Type B pancreatic cell (in vitro differentiated cells): Measurements from ENCODE around the gene ABCG1. TPM values are rescaled to one million over a fixed set of nuclear protein-coding genes. Genes with fewer than 3 reads are reported as not detected.

Experiments
- DNase-seq: peaks from one replicate; pipeline ENCODE4 v3.0.0; 2021; ENCODE audit warnings: mixed read lengths; ENCODE audit not compliant: unreplicated experiment; ENCODE audit errors: extremely low spot score
- H3K27ac Mint-ChIP-seq: 2 replicates; pipeline ENCODE4 v1.8.0; 2021; ENCODE audit warnings: mild to moderate bottlenecking, mixed read lengths
- H3K27me3 Mint-ChIP-seq: 2 replicates; pipeline ENCODE4 v1.8.0; 2021; ENCODE audit warnings: mixed read lengths
- H3K36me3 Mint-ChIP-seq: 2 replicates; pipeline ENCODE4 v1.8.0; 2021; ENCODE audit warnings: mixed read lengths
- H3K4me1 Mint-ChIP-seq: one replicate; pipeline ENCODE4 v1.8.0; 2021; ENCODE audit warnings: mixed read lengths; ENCODE audit not compliant: unreplicated experiment
- H3K4me3 Mint-ChIP-seq: 2 replicates; pipeline ENCODE4 v1.8.0; 2021; ENCODE audit warnings: mild to moderate bottlenecking, mixed read lengths
- H3K9me3 Mint-ChIP-seq: 2 replicates; pipeline ENCODE4 v1.8.0; 2021; ENCODE audit warnings: mixed read lengths
- CTCF ChIP-seq: fragments of 200-600 bp; sonication (generic); conservative IDR thresholded peaks from 2 replicates; pipeline ENCODE4 v1.5.0; 2021; ENCODE audit warnings: antibody characterized with exemption, mild to moderate bottlenecking
- total RNA-seq: library from RNA; stranded (reverse); gene quantifications from 2 replicates; pipeline ENCODE4 v1.2.1, GENCODE V29; 2021; ENCODE audit warnings: low replicate concordance

Gene ABCG1
- total RNA-seq, 1 donor from 2014 or later: 6.2 TPM

- H3K27ac Mint-ChIP-seq: no peak overlapping the region
- no peak for DNase-seq
- H3K9me3 Mint-ChIP-seq: no peaks in the 10 kb centered on the region
- H3K4me1 Mint-ChIP-seq: peaks cover 14% of the 10 kb centered on the region
- H3K4me3 Mint-ChIP-seq: no peak overlapping the region
- TF ChIP-seq CTCF: no peak
- H3K27me3 Mint-ChIP-seq: peaks cover 11% of the 10 kb centered on the region
- H3K36me3 Mint-ChIP-seq: no peaks in the 10 kb centered on the region
These were observed 45.6 kb downstream of the ABCG1 start for GRCh38 chr21:42264245-42265195.

- H3K36me3 Mint-ChIP-seq: no peaks in the 10 kb centered on the region
- no peak overlapping the region for H3K4me3 Mint-ChIP-seq
- H3K4me1 Mint-ChIP-seq: peaks cover 14% of the 10 kb centered on the region
- TF ChIP-seq CTCF: no peak
- peaks cover 11% of the 10 kb centered on the region for H3K27me3 Mint-ChIP-seq
- H3K27ac Mint-ChIP-seq: no peak overlapping the region
- DNase-seq: no peak
- no peaks in the 10 kb centered on the region for H3K9me3 Mint-ChIP-seq
These were observed 46.4 kb downstream of the ABCG1 start for GRCh38 chr21:42265231-42265812.

- peaks cover 5% of the 10 kb centered on the region for H3K4me1 Mint-ChIP-seq
- TF ChIP-seq CTCF: no peak
- no peaks in the 10 kb centered on the region for H3K36me3 Mint-ChIP-seq
- peaks cover 7% of the 10 kb centered on the region for H3K27me3 Mint-ChIP-seq
- H3K27ac Mint-ChIP-seq: no peak overlapping the region
- H3K9me3 Mint-ChIP-seq: no peaks in the 10 kb centered on the region
- DNase-seq: no peak
- H3K4me3 Mint-ChIP-seq: no peak overlapping the region
These were observed 48.1 kb downstream of the ABCG1 start for GRCh38 chr21:42266971-42267556.

GRCh38 chr21:42269386-42269785 lies 50.4 kb downstream of the ABCG1 start:
- no peak for DNase-seq
- Mint-ChIP-seq H3K27ac (no peak overlapping the region), H3K9me3 (no peaks in the 10 kb centered on the region), H3K36me3 (no peaks in the 10 kb centered on the region), H3K27me3 (peaks cover under 1% of the 10 kb centered on the region), H3K4me1 (no peaks in the 10 kb centered on the region), H3K4me3 (no peak overlapping the region)
- TF ChIP-seq CTCF: no peak

- H3K9me3 Mint-ChIP-seq: no peaks in the 10 kb centered on the region
- H3K4me1 Mint-ChIP-seq: no peaks in the 10 kb centered on the region
These were observed 52.1 kb downstream of the ABCG1 start for GRCh38 chr21:42271065-42271464.

More at GRCh38 chr21:42271065-42271464, 52.1 kb downstream of the ABCG1 start:
- Mint-ChIP-seq H3K27me3 (no peaks in the 10 kb centered on the region), H3K4me3 (no peak overlapping the region), H3K27ac (no peak overlapping the region), H3K36me3 (no peaks in the 10 kb centered on the region)
- DNase-seq: no peak
- TF ChIP-seq CTCF: no peak
